Heart left ventricle (tissue), 16 donors: ENCODE measurements around the gene DYNC2LI1. TPM values are rescaled to one million over a fixed set of nuclear protein-coding genes. Genes with fewer than 3 reads are reported as not detected.

Source experiments
- ATAC-seq, 4 donors: fragments of 200-7000 bp; cut with Tn5 transposase; one replicate each; pipeline ENCODE4 v1.9.1; 2020 to 2022; ENCODE audit warnings: moderate library complexity in 4 of 4, mild to moderate bottlenecking in 3 of 4, moderate number of reproducible peaks in 1 of 4
- DNase-seq, 5 donors: peaks; one replicate each; pipeline ENCODE4 v3.0.0-alpha.2; 2020
- H3K27ac ChIP-seq, 12 donors: fragments of 200-600 bp; sonication (generic) in 4 of 12; one replicate each; pipeline versions ENCODE4 v1.5.0 to v1.8.0; 2016 to 2022; ENCODE audit warnings: mild to moderate bottlenecking in 2 of 12
- H3K27me3 ChIP-seq, 9 donors: fragments of 200-600 bp; sonication (generic) in 2 of 9; one replicate each; pipeline versions ENCODE4 v1.5.1 to v1.8.0; 2016 to 2022; ENCODE audit warnings: mild to moderate bottlenecking in 3 of 9
- H3K36me3 ChIP-seq, 9 donors: fragments of 200-600 bp; sonication (generic) in 2 of 9; one replicate each; pipeline versions ENCODE4 v1.5.0 to v1.8.0; 2018 to 2022; ENCODE audit warnings: mild to moderate bottlenecking in 2 of 9
- H3K4me1 ChIP-seq, 12 donors: fragments of 200-600 bp; sonication (generic) in 4 of 12; one replicate each; pipeline versions ENCODE4 v1.5.0 to v1.8.0; 2016 to 2022; ENCODE audit warnings: mild to moderate bottlenecking in 3 of 12
- H3K4me3 ChIP-seq, 12 donors: fragments of 200-600 bp; sonication (generic) in 4 of 12; one replicate each; pipeline versions ENCODE4 v1.5.0 to v1.8.0; 2017 to 2022; ENCODE audit warnings: mild to moderate bottlenecking in 9 of 12, moderate library complexity in 4 of 12
- H3K9me3 ChIP-seq, 12 donors: fragments of 200-600 bp; sonication (generic) in 4 of 12; one replicate each; pipeline versions ENCODE4 v1.5.0 to v1.8.0; 2016 to 2022; ENCODE audit warnings: mild to moderate bottlenecking in 1 of 12
- CTCF ChIP-seq, 12 donors: fragments of 200-600 bp; sonication (generic) in 4 of 12; IDR thresholded peaks; one replicate each; pipeline versions ENCODE4 v1.5.0 to v1.8.0; 2018 to 2022; ENCODE audit warnings: antibody characterized with exemption in 12 of 12, mild to moderate bottlenecking in 5 of 12
- POLR2A ChIP-seq, 2 donors: fragments of 450-650 bp; IDR thresholded peaks; one replicate each; pipeline ENCODE4 v1.6.1; 2017; ENCODE audit warnings: antibody characterized with exemption in 2 of 2, mild to moderate bottlenecking in 2 of 2, moderate library complexity in 2 of 2
- WGBS, 4 donors: extraction: QIAGEN DNeasy Blood & Tissue Kit in 2 of 4; methylation state at CpG; one replicate each; pipeline versions ENCODE4 v1.1.5 to v1.1.7; 2013 to 2018; 5-methylcytosine and 5-hydroxymethylcytosine counted together
- intact Hi-C, 10 donors: fragments of 100-400 bp; cut with DNase I; formaldehyde crosslinking; loops; one replicate each; pipeline versions ENCODE4 v1.11.1 to v1.14.2; 2022
- polyA plus RNA-seq, 2 donors: library from polyadenylated mRNA; stranded (reverse); fragments of 200-250 nt; gene quantifications; one replicate each; pipeline ENCODE4 v1.2.3, GENCODE V29; 2013
- total RNA-seq, 9 donors: library from RNA; depleted of rRNA in 2 of 9; stranded (reverse); fragments of >200 nt in 2 of 9; fragmentation: NEBNext Ultra II Directional in 3 of 9; extraction: Animal tissue kit (Norgen Biotek cat#: 25700) in 3 of 9; gene quantifications; one replicate each; pipeline versions ENCODE4 v1.1.0 to v1.2.4, GENCODE V29; 2016 to 2023
- donor health status: ischemic (EF 13 %, LVEDD 7.1; RV severe dilation, severe dysfunction).
- donor health status: healthy with polysubstance abuse.
- donor health status: DM: no; HTN: yes; CAD: no.
- donor health status: DM: no; HTN: no; CAD: no.
- donor health status: ischemic (EF 25% LVEDD 6.9; RV normal size, moderate dysfunction).
- donor health status: ischemic (EF 25% LVEDD 5.7; RV mildly dilated, moderate dysfunction).
- donor health status: healthy.
- donor health status: DM: yes; HTN: yes; CAD: no.
- donor health status: ischemic (EF 35%, LVEDD 5.7; RV mildly dilated, moderate dysfunction).
- donor health status: nonischemic (EF 11% LVEDD 7.7; RV severe dilation, severe dysfunction).
- donor health status: DM: yes; HTN: yes; CAD: no.
- donor health status: PGD.
- donor health status: ischemic (EF 29% LVEDD 5.4; RV normal size, mild dysfunction).
- donor health status: nonischemic (EF 23%, LVEDD 6.1; RV moderate dilation, normal function).

DYNC2LI1 gene
- total and polyA plus RNA-seq, 11 donors = 4.8 to 17.8 (median 9.6) TPM

DNA sequence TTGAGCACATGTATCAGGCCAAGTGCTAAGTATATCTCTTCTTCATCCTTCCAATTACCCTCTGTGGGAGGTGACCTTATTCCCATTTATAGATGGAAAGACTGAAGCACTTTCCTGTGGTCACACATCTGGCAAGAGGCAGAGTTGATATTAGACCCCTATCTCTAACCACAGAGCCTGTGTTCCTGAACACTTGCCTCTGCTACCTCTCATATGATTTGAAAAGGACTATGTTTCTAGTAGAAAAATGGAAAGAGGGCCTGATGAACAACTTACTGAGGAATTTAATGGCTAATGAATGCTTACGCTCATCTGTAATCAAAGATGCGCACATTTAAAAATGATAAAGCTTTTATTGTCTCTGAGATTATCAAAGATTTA, 46.2 kb upstream of the DYNC2LI1 start:
- Histone ChIP-seq H3K36me3 (peaks cover 0 to 4% (median 0%) of the 10 kb centered on the region in 9 donors), H3K9me3 (no peaks in the 10 kb centered on the region), H3K4me3 (no peak overlapping the region), H3K4me1 (peaks cover 0 to 8% (median 0%) of the 10 kb centered on the region in 12 donors), H3K27ac (no peak overlapping the region), H3K27me3 (no peaks in the 10 kb centered on the region)
- WGBS, 4 donors = 96 to 99% (median 98%) methylated on average over 2 of the region's 2 CpGs
- TF ChIP-seq CTCF (IDR thresholded peaks at IDR 0.05) (no peak), POLR2A (IDR thresholded peaks at IDR 0.05) (no peak)
- intact Hi-C loops = no loop called here
- ATAC-seq = no peak
- no peak for DNase-seq

- Histone ChIP-seq H3K4me3 (no peak overlapping the region), H3K27me3 (no peaks in the 10 kb centered on the region), H3K9me3 (no peaks in the 10 kb centered on the region), H3K36me3 (peaks cover 0 to 4% (median 0%) of the 10 kb centered on the region in 9 donors), H3K4me1 (peaks cover 0 to 8% (median 0%) of the 10 kb centered on the region in 12 donors), H3K27ac (no peak overlapping the region)
- TF ChIP-seq POLR2A (IDR thresholded peaks at IDR 0.05) = no peak
- intact Hi-C loops = no loop called here
- DNase-seq (no peak), ATAC-seq (no peak)
- 52 to 65% (median 59%) methylated on average over 5 of the region's 5 CpGs for WGBS, 4 donors
These were observed 44.2 kb upstream of the DYNC2LI1 start for GRCh38 chr2:43729491-43730174.

DNA sequence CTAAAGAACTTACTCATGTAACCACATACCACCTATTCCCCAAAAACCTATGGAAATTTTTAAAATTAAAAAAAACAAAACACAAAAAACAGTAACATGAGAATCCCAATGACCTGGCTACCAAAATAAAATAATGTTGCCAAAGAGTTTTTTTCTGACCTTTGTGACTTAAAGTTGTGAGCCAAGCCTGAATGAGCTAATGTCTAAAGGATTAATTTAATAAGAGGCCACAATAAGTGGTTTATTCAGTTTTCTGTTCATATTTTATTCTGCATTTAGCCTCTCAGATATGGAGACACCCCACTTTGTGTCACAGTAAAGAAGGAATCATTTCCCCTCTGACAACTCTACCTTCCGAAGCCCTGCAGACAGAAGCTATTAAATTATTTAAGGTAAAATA, 42.6 kb upstream of the DYNC2LI1 start:
- Histone ChIP-seq H3K27ac (peak overlapping the region in 4 of 12 donors; percentile 7 to 53 (median 16)), H3K36me3 (peaks cover 0 to 4% (median 0%) of the 10 kb centered on the region in 9 donors), H3K4me1 (no peaks in the 10 kb centered on the region), H3K9me3 (no peaks in the 10 kb centered on the region), H3K4me3 (peak overlapping the region in 2 of 12 donors; percentile 8 to 11), H3K27me3 (no peaks in the 10 kb centered on the region)
- intact Hi-C loops = no loop called here
- ATAC-seq = peak in 1 of 4 donors; percentile 46
- TF ChIP-seq POLR2A (IDR thresholded peaks at IDR 0.05) (no peak), CTCF (IDR thresholded peaks at IDR 0.05) (no peak)
- no peak for DNase-seq
- 84 to 91% (median 88%) methylated on average over 1 of the region's 1 CpG for WGBS, 4 donors

DNA sequence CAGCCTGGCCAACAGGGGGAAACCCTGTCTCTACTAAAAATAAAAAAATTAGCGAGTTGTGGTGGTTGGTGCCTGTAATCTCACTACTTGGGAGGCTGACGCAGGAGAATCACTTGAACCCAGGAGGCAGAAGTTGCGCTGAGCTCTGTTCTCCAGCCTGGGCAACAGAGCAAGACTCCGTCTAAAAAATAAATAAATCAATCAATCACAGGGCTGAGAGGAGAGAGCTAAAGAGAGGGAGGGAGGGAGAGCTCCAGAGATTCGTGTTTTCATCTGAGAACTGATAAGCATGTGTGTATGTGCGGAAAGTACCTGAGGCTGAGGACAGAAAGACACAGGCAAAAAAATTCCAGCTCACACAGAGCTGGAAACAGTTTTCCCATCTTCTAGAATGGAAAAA, 37.2 kb upstream of the DYNC2LI1 start:
- no peak for DNase-seq
- no peaks in the 10 kb centered on the region for H3K4me1 ChIP-seq
- WGBS, 4 donors = 74 to 83% (median 81%) methylated on average over 6 of the region's 6 CpGs

More for the DNA sequence above, 37.2 kb upstream of the DYNC2LI1 start:
- ATAC-seq = no peak
- intact Hi-C loops = no loop called here
- TF ChIP-seq CTCF (IDR thresholded peaks at IDR 0.05) = no peak
- TF ChIP-seq POLR2A (IDR thresholded peaks at IDR 0.05) = no peak
- no peaks in the 10 kb centered on the region for H3K9me3 ChIP-seq
- H3K36me3 ChIP-seq = peaks cover 0 to 29% (median 0%) of the 10 kb centered on the region in 9 donors
- no peaks in the 10 kb centered on the region for H3K27me3 ChIP-seq
- H3K4me3 ChIP-seq = no peak overlapping the region
- H3K27ac ChIP-seq = no peak overlapping the region
